ENCODE measurements around the gene CDS2. TPM values are rescaled to one million over a fixed set of nuclear protein-coding genes. Genes with fewer than 3 reads are reported as not detected.

Gene CDS2
- total RNA-seq, 1 experiment from 2014 or later: 37.5 TPM

- CTCF ChIA-PET: interaction anchor here (0.5 to 4.5 kb wide), 17 partner anchors 10 to 434 kb away, joined by 3 to 116 read pairs (median 4); partner anchors contain the start of genes CDS2 and PCNA
- Histone ChIP-seq H3K9me3 (ENCODE audit: control insufficient read depth in 1 of 2, insufficient read depth in 1 of 2, low read depth in 1 of 2, low read length in 2 of 2) (no peaks in the 10 kb centered on the region), H3K27me3 (ENCODE audit: insufficient read depth, low read length) (no peaks in the 10 kb centered on the region), H3K9me2 (ENCODE audit: insufficient read depth) (no peaks in the 10 kb centered on the region), H4K20me1 (ENCODE audit: insufficient read depth) (no peaks in the 10 kb centered on the region), H3K36me3 (ENCODE audit: control insufficient read depth in 1 of 2, insufficient read depth in 2 of 2, low read length in 2 of 2) (no peaks in the 10 kb centered on the region), H3K9ac (ENCODE audit: low read length) (no peak overlapping the region), H3K4me3 (replicated peaks in 1 of 2; ENCODE audit: low read depth in 1 of 2, low read length in 2 of 2) (no peak overlapping the region), H3K79me2 (ENCODE audit: insufficient read depth, low read length) (no peaks in the 10 kb centered on the region), H3K27ac (ENCODE audit: low read depth, low read length) (no peak overlapping the region), H3K4me2 (ENCODE audit: low read length) (no peak overlapping the region), H2AFZ (ENCODE audit: low read depth, low read length, poor library complexity, severe bottlenecking) (no peak overlapping the region), H3K4me1 (ENCODE audit: control insufficient read depth in 1 of 2, insufficient read depth in 2 of 2, low read length in 2 of 2) (no peaks in the 10 kb centered on the region)
- POLR2A ChIA-PET: interaction anchor here (1.5 kb wide), 1 partner anchor 66 kb away, joined by 13 read pairs; the partner anchor contains the start of gene CDS2
- TF ChIP-seq CEBPB (IDR thresholded peaks at IDR 0.05; ENCODE audit: low read depth) (no peak), ZBTB33 (IDR thresholded peaks at IDR 0.05; ENCODE audit: extremely low read depth, insufficient replicate concordance, low read length) (no peak), EZH2 (IDR thresholded peaks at IDR 0.05) (no peak)
- ATAC-seq (no peak), DNase-seq (ENCODE audit: low read depth, low spot score) (no peak)
- RAD21 ChIA-PET (ENCODE audit: low non-redundant PET in 1 of 2, low total read pairs in 2 of 2, uncharacterized antibody in 2 of 2, unreplicated experiment in 2 of 2): interaction anchor here (1.0 to 2.6 kb wide), 4 partner anchors 66 to 73 kb away, joined by 4 to 21 read pairs (median 12); partner anchors contain the start of genes CDS2 (in 2 of the 2) and PCNA (in 1 of the 2)
- no TSS peak for BruUV-seq (replicated peaks)
- intact Hi-C loops (cut with micrococcal nuclease): loop anchor here (1.0 to 5.0 kb wide), 2 partner anchors 66 to 586 kb away; partner anchors contain the start of gene CDS2
Observed at GRCh38 chr20:5192570-5193431, 66.0 kb downstream of the CDS2 start.

DNA sequence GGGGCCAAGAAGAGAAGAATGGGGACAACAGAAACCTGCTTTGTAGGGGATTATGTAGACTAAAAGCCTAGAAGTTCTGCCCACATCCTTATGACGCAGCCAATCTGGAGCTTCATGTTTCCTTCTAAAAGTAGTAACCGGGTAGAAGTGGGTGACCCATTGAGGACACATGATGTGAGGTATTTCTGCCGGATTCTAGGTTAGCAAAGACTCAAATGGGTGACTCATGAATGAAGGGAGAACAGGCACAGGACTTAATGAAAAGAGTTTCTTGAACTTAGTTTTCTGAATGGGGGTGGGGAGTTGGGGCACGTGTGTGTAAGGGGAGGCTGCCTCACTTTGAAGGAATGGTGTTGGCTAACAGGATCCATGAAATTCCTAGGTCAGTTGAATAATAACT lies 68.8 kb downstream of the CDS2 start:
- H3K79me2 ChIP-seq (ENCODE audit: insufficient read depth, low read length): no peaks in the 10 kb centered on the region
- no peak for ATAC-seq
- RAD21 ChIA-PET (ENCODE audit: low non-redundant PET in 1 of 2, low total read pairs in 2 of 2, uncharacterized antibody in 2 of 2, unreplicated experiment in 2 of 2): no interaction called here

More for the DNA sequence above, 68.8 kb downstream of the CDS2 start:
- Histone ChIP-seq H3K9me3 (ENCODE audit: control insufficient read depth in 1 of 2, insufficient read depth in 1 of 2, low read depth in 1 of 2, low read length in 2 of 2) (no peaks in the 10 kb centered on the region), H3K9me2 (ENCODE audit: insufficient read depth) (no peaks in the 10 kb centered on the region), H2AFZ (ENCODE audit: low read depth, low read length, poor library complexity, severe bottlenecking) (no peak overlapping the region), H3K27ac (ENCODE audit: low read depth, low read length) (no peak overlapping the region), H3K27me3 (ENCODE audit: insufficient read depth, low read length) (no peaks in the 10 kb centered on the region), H4K20me1 (ENCODE audit: insufficient read depth) (no peaks in the 10 kb centered on the region), H3K4me2 (ENCODE audit: low read length) (no peak overlapping the region), H3K4me3 (replicated peaks in 1 of 2; ENCODE audit: low read depth in 1 of 2, low read length in 2 of 2) (no peak overlapping the region), H3K9ac (ENCODE audit: low read length) (no peak overlapping the region), H3K36me3 (ENCODE audit: control insufficient read depth in 1 of 2, insufficient read depth in 2 of 2, low read length in 2 of 2) (no peaks in the 10 kb centered on the region), H3K4me1 (ENCODE audit: control insufficient read depth in 1 of 2, insufficient read depth in 2 of 2, low read length in 2 of 2) (no peaks in the 10 kb centered on the region)
- ChIA-PET CTCF (no interaction called here), POLR2A (no interaction called here)
- no peak for DNase-seq (ENCODE audit: low read depth, low spot score)
- TF ChIP-seq SIN3A (IDR thresholded peaks at IDR 0.05; ENCODE audit: low read depth): no peak
- TF ChIP-seq ELF1 (IDR thresholded peaks at IDR 0.05; ENCODE audit: borderline replicate concordance, low read depth): no peak
- intact Hi-C loops (cut with micrococcal nuclease): no loop called here
- no TSS peak for BruUV-seq (replicated peaks)
